Glomerular visceral epithelial cell (primary cell): ENCODE results near the gene CDKN2B-AS1.
"Not testable (repeated sequence)": the region's sequence is repeated elsewhere in the genome, so short reads cannot be mapped to it uniquely, and the experiment has no call there.

Experiments used
- DNase-seq: peaks from one replicate; pipeline ENCODE4 v3.0.0-alpha.2; 2016; ENCODE audit errors: extremely low spot score

CDKN2B-AS1 gene

DNA sequence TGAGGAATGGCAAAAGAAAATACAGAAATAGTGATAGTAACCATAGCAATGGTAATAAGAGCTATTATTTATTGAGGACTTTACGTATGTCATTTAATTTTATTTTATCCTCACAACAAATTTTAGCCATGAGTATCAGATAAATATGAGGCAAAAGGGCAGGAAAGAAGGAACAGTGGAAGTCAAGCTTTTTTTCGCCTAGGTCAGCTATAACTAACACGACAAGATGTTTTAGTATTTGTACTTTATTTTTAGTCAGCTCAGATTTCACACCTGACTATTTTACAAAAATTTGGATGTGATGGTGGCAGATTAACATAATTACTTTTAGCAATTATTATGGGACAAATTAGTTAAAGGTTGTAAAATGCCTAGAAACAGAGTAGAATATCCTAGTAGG, 49.3 kb downstream of the CDKN2B-AS1 start:
- no peak for DNase-seq

DNA sequence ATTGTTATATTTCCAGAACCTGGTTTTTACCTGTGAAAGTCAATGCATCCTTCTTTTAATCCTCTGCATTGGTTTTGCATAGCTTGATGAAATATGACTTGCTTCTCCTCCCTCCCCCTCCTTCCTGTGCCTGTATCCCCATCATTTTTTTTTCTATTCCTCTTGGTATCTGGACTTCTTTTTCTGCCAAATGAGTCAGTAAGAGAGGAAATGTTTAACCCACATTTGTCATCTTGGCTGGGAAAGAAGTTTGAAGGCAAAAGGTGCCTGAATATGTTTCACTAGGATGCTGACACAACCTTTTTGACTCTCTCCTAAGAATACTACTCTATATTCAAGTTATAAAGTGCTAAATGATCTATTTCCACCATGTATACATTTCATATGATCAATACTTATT, 50.0 kb downstream of the CDKN2B-AS1 start:
- peak; percentile 80 for DNase-seq

DNA sequence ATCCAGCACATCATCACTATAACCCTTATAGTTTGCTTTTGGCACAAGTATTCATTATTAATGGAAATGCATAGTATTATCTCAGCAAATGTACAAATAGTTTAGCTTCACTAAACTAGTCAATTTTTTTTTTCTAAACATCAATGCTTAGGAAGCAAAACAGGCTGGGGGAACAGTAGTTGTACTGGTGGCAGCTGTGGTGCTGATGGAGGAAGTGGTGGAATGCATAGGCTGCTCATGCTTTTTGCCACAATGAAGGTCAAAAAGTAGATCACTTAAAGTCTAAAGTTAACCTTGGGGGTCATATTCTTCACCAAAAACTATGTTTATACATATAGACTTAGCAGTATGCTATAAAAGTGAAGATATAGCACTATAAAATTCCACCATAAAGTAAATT, 50.8 kb downstream of the CDKN2B-AS1 start:
- no peak for DNase-seq

DNA sequence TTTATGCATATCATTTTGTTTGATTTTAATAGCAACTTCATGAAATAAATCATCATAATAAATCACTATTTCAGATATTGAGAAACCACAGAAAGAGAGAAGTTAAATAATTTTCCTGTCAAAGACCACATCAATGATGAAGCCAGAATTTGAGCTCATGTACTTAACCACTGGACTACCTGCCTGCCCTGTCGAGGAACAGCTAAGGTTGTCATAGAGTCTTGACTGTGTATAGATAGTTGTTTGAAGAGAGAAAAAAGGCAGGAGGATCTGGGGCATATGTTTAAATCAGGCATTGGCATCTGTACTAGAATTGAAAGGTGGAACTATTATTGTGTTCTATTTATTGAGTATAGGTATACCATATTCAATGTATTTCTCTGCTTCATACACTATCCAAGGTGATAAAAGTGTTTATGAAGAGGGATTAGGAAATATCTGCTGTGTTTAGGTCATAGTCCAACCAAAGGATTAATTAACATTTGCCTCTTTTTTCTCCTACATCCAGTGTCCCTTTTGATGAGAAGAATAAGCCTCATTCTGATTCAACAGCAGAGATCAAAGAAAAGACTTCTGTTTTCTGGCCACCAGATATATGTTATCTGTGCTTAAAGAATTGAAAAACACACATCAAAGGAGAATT, 51.8 kb downstream of the CDKN2B-AS1 start:
- no peak for DNase-seq

DNA sequence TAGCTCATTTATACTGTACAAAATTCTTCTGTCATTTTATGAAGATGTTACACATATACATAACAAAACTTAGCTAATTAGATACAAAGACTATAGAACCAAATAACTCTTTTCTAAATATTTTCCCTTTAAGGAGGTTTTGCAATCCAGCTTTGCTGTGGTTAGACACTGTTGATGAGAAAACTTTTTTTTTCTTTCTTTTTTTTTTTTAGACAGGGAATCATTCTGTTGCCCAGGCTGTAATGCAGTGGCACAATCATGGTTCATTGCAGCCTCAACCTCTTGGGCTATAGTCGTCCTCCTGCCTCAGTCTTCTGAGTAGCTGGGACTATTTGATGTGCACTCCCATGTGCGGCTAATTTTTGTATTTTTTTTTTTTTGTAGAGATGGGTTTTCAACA, 53.0 kb downstream of the CDKN2B-AS1 start:
- DNase-seq: no peak

DNA sequence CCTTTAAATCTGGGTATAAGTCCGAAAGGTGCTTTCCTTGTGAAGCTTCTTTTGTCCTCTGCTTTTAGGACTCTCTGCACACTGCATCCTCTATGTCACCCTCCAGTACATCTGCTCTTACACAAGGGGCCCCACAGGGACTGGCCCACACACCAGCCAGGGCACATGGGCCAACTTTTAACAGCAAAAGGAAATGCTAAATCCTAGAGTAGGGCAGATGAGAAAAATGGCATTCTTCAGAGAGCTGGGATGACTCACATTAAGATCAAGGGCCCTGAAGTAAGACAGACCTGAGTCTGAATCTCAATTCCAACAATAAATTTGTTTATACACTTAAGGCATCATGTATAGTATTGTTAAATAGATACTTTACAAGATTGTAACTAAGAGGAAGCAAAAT, 54.8 kb downstream of the CDKN2B-AS1 start:
- peak; percentile 26 for DNase-seq

DNA sequence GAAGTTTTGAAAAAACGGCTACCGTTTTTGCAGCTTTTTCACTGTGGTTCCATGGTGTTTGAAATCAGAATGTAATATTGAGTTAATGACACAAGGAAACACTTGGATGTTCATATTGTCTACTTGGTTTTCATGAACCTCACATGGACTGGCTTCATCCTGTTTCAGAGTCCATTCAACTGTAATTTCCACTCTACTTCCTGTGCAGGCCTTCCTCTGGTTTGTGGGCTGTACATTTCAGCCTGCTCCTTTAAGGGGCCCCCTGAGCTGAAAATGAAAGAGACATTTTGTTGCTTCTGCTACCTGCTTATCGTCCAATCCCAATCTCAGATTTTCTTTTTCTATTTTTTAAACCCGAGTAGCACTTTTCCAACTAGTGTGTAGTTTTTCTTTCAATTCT, 56.3 kb downstream of the CDKN2B-AS1 start:
- peak; percentile 13 for DNase-seq

DNA sequence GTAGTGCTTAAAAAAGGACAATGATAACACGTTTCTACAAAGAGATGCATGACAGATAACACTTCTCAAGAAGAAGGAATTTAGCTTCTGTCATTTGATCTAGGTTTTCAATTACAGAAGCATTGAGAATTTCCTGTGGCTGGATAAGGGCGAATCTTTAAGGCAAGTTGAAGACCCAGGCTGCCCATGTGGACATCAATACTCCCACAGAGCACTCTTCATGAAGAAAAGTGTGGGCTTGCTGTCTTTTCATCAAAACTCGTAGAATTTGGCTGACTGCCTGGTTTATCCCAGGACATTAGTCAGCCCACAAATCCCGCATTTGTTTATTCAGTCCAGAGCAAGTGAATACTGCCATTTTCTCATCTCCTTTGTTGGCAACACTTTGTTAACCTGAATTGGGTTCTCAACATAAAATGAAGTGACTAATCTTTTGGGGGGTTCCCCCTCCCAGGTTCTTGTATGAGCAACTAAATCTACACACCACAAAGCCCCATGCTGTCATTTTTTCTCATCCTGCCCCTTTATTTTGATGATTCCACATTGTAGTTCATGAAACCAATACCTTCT, 57.9 kb downstream of the CDKN2B-AS1 start:
- peak; percentile 98 for DNase-seq

DNA sequence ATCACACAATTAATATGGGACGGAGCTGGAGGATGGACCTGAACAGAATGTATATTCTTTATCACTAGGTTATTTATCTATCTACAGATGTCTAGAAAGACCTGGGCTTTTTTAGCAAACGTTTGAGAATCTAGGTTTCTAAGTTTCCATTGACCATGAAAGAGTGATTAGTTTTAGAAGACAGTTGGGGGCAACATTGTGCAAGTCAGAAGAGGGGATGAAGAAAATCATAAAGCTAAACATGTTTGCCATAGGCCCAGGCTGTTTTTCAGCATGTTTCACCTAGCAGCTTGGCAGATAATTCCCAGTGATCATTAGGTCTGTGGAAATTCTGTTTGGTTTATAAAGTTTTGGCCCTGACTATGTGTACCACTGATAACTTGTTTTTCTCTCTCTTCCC, 58.6 kb downstream of the CDKN2B-AS1 start:
- peak; percentile 19 for DNase-seq

DNA sequence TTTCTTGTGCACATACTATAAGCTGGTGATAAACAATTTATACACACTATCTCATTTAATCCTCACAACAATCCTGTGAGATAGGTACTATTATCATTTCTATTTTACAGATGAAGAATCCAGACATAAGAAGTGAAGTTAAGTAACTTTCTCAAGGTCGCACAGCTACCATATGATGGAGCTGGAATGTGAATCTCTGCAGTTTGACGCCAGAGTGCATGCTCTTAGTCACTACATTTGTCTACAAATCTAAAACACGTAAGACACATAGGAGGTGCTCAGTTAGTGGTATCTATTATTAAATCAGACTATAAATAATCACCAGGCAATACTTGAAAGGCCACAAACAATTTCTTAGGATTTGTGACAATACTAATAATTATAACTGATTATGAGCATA, 59.5 kb downstream of the CDKN2B-AS1 start:
- DNase-seq: no peak

DNA sequence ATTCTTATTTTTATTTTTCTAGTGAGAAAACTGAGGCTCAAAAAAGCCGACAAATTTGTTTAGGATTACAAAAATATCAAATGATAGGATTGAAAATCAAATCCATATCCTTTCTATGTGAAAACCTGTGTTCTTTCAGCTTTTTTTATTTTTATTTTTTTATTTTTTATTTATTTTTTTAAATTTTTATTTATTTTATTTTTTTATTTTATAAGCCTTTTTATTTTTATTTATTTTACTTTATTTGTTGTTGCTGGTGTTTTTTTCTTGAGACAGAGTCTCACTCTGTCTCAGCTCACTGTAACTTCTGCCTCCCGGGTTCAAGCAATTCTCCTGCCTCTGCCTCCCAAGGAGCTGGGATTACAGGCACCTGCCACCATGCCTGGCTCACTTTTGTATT, 59.9 kb downstream of the CDKN2B-AS1 start:
- DNase-seq: no peak

DNA sequence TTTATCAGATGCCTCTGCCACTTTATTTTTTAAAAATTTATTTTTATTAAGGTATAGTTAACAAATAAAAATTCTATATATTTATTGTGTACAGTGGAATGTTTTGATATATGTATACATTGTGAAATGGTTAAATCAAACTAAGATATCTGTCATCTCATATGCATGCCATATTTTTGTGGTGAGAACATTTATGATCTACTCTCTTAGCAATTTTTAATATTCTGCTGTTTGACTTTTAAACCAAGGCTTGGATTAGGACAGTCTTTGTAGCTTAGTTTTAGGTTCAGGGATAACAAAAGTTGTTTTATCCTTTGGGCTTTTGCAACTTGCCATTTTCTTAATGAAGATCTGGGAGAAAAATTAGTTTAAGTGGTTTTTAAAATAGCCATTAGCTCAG, 60.5 kb downstream of the CDKN2B-AS1 start:
- DNase-seq: no peak

DNA sequence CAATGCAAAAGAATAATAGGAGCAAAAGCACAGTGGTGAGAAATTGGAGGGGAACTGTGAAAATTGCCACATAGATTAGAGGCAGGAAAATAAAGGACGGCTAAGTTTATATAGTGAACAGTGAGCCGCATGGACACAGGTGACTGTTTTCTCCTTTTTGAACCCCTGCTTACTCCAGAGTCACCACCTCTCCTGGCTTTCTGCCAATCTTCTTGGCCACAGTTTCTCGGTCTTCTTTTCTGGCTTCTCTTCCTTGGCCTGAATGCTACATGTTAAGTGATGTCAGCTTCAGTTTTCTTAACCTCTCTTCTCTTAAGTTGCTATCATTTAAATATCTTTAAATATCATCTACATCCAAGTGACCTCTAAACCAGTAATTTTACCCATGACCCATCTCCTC, 61.8 kb downstream of the CDKN2B-AS1 start:
- DNase-seq: no peak

DNA sequence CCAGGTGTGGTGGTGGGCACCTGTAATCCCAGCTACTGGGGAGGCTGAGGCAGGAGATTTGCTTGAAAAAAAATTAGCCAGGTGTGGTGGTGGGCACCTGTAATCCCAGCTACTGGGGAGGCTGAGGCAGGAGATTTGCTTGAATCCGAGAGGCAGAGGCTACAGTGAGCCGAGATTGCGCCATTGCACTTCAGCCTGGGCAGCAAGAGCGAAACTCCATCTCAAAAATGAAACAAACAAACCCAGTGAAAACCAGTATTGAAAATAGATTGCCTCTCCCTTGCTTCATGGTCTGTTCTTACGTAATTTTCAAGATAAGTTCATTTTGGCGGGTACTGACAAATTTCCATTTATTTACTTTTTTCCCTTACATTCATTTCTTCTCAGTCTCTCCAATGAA, 63.4 kb downstream of the CDKN2B-AS1 start:
- not testable (repeated sequence) for DNase-seq

DNA sequence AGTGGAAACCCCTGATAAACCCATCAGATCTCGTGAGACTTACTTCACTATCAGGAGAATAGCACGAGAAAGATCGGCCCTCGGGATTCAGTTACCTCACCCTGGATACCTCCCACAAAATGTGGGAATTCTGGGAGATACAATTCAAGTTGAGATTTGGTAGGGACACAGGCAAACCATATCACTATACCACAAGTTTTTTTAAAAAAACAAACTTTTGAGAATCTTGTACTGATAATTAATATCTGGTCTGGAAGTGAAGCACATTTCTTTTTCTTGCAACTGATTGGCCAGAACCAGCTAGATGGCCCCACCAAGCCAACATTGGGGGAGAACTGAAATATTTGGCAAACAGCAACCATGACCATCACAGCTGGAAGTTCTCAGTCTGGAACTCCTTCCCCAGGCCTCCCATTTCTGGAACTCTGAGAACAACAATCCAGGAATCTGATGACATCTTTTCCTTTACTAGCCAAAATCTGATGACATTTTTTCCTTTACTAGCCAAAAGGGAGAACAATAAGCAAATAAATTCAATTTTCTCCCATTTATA, 66.3 kb downstream of the CDKN2B-AS1 start:
- DNase-seq: no peak

DNA sequence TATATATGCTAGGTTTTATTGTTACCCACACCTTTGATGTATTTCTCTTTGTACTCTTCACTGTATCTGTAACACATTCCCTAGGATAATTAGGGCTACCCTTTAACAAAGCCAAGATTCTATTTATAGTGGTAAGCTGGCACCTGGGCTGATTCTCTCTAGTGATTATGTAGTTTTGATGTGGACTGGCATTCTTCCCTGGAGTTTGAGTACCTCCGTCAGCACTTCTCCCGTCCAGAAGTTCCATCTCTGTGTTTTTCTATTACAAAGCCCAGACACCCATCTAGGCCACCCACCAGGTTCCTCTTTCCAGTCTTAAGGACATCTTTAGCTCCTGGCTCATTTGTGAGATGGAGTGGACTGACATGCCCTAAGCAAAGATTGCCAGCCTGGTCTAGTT, 70.4 kb downstream of the CDKN2B-AS1 start:
- DNase-seq: no peak

DNA sequence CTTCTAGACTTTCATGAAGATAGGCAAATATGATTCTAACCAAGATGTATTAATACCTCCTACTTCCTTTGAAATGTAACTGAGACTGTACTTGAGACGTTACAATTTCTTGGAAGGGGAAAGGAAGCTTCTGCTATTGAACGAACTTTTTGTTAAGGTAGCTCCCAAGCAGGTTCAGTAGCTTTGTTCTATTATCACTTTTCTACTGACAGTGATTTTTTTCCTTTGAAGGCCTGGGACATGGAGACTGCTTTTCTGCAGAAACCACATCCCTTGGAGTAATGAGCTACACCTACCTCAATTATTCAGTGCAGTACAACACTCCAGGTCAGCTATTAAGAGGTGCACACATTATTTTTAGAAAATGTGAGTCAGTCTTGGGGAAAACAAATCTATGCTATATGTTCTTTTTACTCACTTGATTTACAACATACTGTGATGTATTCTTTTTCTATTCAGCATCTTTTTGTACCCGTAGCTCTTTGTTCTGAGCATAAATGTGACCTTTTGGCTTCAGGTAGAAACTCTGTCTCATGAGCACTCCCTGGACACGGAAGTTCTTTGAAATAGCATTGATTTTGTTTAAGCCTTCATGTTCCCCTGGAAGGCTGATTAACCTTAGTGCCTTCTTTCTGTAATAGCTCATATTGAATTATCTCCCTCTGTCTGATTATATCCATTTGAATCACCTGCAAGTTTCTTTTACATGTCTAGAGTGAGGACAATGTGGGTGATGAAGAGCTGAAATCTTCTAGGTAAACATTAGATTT, 71.0 kb downstream of the CDKN2B-AS1 start:
- no peak for DNase-seq

DNA sequence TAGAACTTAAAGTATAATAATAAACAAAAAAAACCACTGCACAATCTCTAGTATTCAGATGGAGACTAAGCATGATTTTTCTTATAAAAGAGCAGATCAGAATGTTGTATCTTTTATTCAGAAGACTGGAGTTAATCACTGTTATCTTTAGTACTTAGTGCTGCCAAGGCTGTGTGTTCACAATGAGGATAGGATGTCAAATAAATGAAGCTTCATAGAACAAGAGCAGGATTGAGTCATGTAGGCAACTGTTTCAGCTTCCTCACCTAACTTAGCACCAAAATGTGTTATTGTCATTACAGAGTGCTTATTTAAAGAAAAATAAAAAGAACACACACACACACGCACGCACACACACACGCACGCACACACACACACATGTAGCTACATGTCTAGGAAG, 72.6 kb downstream of the CDKN2B-AS1 start:
- DNase-seq: no peak

DNA sequence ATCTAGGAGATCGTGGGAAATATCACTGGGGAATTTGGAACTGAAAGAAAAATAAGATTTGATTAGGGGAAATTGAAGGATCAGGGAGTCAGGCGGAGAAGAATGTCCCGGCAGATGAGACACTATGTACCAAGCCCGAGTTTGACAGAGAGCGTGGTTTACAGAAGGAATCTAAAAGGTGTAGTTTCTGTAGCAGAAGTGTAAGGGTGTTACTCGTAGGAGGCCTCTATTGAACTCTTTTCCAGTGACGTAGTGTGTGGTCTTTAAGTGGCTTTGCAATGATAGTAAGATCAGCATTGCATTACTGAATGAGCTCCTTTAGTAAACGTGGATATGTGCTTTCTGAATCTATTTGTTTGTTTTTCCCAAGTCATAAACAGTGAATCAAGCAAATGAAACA, 73.8 kb downstream of the CDKN2B-AS1 start:
- no peak for DNase-seq

DNA sequence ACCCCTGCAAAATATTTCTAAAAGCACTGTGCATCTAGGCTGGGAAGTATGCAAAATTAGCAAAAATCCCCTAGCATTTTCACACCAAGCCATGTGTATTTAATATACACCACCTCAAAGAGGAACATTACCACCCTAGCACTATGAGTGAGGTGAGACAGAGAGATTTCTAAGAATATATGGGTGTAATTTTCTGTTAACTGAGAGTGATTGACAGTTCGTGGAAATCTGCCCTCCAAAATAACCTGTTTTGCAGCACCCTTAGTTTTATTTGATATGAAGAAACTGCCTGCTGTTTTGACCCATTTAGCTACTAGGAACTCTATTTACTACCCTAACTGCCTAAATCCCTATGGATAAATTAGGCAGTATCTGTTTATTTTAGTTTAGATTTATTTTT, 78.8 kb downstream of the CDKN2B-AS1 start:
- DNase-seq: no peak

DNA sequence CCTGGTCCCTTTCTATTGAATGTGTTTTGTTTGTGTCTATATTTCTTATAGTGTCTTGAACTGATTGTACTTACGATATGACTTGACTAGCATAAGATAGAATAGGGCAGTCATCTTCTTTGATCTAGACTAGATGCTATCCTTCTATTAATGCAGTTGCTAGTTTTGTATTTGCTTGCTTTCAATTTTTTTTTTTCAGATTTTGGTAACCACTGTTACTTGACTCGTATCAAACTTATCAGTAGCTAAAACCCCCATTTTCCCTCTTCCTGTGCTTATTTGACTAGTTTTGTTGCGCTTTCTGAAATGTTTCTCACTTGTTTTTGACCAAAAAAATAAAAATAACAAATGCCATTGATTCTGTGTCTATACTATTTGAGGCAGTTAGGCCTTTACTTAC, 83.5 kb downstream of the CDKN2B-AS1 start:
- DNase-seq: no peak

DNA sequence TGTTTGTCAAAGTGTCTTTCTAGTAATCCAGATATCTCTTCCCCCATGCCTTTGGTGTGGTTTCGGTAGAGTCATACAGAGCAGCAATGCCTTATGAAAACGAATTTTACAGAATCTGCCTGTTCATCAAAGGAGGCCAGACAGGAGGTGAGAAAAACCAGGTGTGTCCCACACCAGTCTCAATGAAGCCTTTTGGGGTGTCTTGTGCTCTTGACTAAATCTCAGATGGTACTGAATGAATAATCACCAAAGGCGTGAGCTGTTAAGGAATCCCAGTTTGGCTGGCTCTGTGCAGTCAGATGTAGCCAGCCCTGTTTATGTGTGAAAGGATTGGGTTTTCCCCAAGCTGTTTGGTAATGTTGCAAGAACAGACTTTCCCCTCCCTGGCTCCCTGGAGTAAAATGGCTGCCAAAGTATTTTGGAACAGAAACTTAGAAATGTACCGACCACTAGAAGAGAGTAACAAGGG, 85.3 kb downstream of the CDKN2B-AS1 start:
- peak; percentile 80 for DNase-seq
